Activated CD8-positive, alpha-beta memory T cell treated with anti-CD3 and anti-CD28 coated beads for 24 hours (primary cell): ENCODE results near the gene AFG3L2.

Source experiments
- DNase-seq: peaks from one replicate; pipeline ENCODE4 v3.0.0-alpha.2; 2020

Gene AFG3L2

GRCh38 chr18:12347895-12348294 is 29.1 kb downstream of the AFG3L2 start:
- DNase-seq = no peak

GRCh38 chr18:12346240-12346565 is 30.8 kb downstream of the AFG3L2 start:
- no peak for DNase-seq

GRCh38 chr18:12345491-12346239 is 31.4 kb downstream of the AFG3L2 start:
- DNase-seq = no peak

GRCh38 chr18:12342661-12343060 is 34.4 kb downstream of the AFG3L2 start:
- no peak for DNase-seq

GRCh38 chr18:12340945-12341660 is 35.9 kb downstream of the AFG3L2 start:
- no peak for DNase-seq

- no peak for DNase-seq
Measured at GRCh38 chr18:12338382-12338781, 38.6 kb downstream of the AFG3L2 start.

GRCh38 chr18:12336887-12337286 is 40.1 kb downstream of the AFG3L2 start:
- DNase-seq = no peak

- no peak for DNase-seq
Measured at GRCh38 chr18:12336171-12336613, 40.8 kb downstream of the AFG3L2 start.

- DNase-seq = no peak
Measured at GRCh38 chr18:12335503-12335902, 41.5 kb downstream of the AFG3L2 start.

- peak; percentile 15 for DNase-seq
Measured at GRCh38 chr18:12334863-12335262, 42.2 kb downstream of the AFG3L2 start.

- peak; percentile 33 for DNase-seq
Measured at GRCh38 chr18:12334366-12334808, 42.6 kb downstream of the AFG3L2 start.

- DNase-seq = peak; percentile 49
Measured at GRCh38 chr18:12333506-12334290, 43.3 kb downstream of the AFG3L2 start.

- peak; percentile 1 for DNase-seq
Measured at GRCh38 chr18:12330766-12331165, 46.3 kb downstream of the AFG3L2 start.

- DNase-seq = peak; percentile 42
Measured at GRCh38 chr18:12329125-12329698, 47.8 kb downstream of the AFG3L2 start.

- peak; percentile 51 for DNase-seq
Measured at GRCh38 chr18:12328179-12328823, 48.7 kb downstream of the AFG3L2 start.

- peak; percentile 87 for DNase-seq
Measured at GRCh38 chr18:12327510-12328178, 49.4 kb downstream of the AFG3L2 start.

GRCh38 chr18:12326711-12327460 is 50.1 kb downstream of the AFG3L2 start:
- peak; percentile 17 for DNase-seq

- DNase-seq = peak; percentile 53
Measured at GRCh38 chr18:12325726-12326245, 51.2 kb downstream of the AFG3L2 start.

- no peak for DNase-seq
Measured at GRCh38 chr18:12324991-12325725, 51.9 kb downstream of the AFG3L2 start.

GRCh38 chr18:12321333-12321732 is 55.7 kb downstream of the AFG3L2 start:
- DNase-seq = no peak
